MCF 10A (cell line): Measurements from ENCODE around the gene MINDY3. TPM values are rescaled to one million over a fixed set of nuclear protein-coding genes. Genes with fewer than 3 reads are reported as not detected.

ENCODE experiments used
- BruUV-seq: library from RNA; stranded (reverse); fragments of 400-500 nt; replicated peaks from 2 replicates; lab custom pipeline; 2021; lab: Mats Ljungman, UMichigan
- CTCF ChIA-PET: fragments of 300-600 bp; sonication (Branson Sonifier 250); formaldehyde crosslinking; extraction: SDS; loops from one replicate; lab custom pipeline; 2021; ENCODE audit warnings: antibody characterized with exemption, inconsistent platforms; lab: Yijun Ruan, JAX
- POLR2A ChIA-PET: fragments of 300-600, 350-650 bp; sonication (Branson Sonifier 250); formaldehyde crosslinking; extraction: SDS; loops from one replicate; lab custom pipeline; 2020; ENCODE audit warnings: antibody characterized with exemption, inconsistent platforms; lab: Yijun Ruan, JAX
- DNase-seq: peaks from one replicate; pipeline ENCODE4 v3.0.0-alpha.2; 2018; ENCODE audit not compliant: unreplicated experiment
- H3K27ac Mint-ChIP-seq: one replicate; pipeline ENCODE4 v1.8.0; 2022; ENCODE audit warnings: mild to moderate bottlenecking, low read depth, mixed read lengths; ENCODE audit not compliant: unreplicated experiment
- H3K27me3 Mint-ChIP-seq: one replicate; pipeline ENCODE4 v1.8.0; 2022; ENCODE audit warnings: mixed read lengths; ENCODE audit not compliant: insufficient read depth, unreplicated experiment
- H3K36me3 Mint-ChIP-seq: one replicate; pipeline ENCODE4 v1.8.0; 2022; ENCODE audit warnings: mild to moderate bottlenecking, moderate library complexity, mixed read lengths; ENCODE audit not compliant: insufficient read depth, unreplicated experiment
- H3K4me1 Mint-ChIP-seq: one replicate; pipeline ENCODE4 v1.8.0; 2022; ENCODE audit warnings: mixed read lengths; ENCODE audit not compliant: insufficient read depth, unreplicated experiment
- H3K4me3 Mint-ChIP-seq: one replicate; pipeline ENCODE4 v1.8.0; 2022; ENCODE audit warnings: mild to moderate bottlenecking, moderate library complexity, mixed read lengths; ENCODE audit not compliant: unreplicated experiment
- H3K9me3 Mint-ChIP-seq: one replicate; pipeline ENCODE4 v1.8.0; 2022; ENCODE audit warnings: mixed read lengths; ENCODE audit not compliant: unreplicated experiment
- CTCF ChIP-seq: fragments of 200-600 bp; IDR thresholded peaks from one replicate; pipeline ENCODE4 v1.8.0; 2022; ENCODE audit warnings: antibody characterized with exemption, mild to moderate bottlenecking; ENCODE audit not compliant: unreplicated experiment
- intact Hi-C: fragments of 100-400 bp; cut with micrococcal nuclease; formaldehyde crosslinking; loops from 2 replicates; pipeline ENCODE4 v1.14.1; 2022
- total RNA-seq: library from RNA; stranded (reverse); gene quantifications from 2 replicates; pipeline ENCODE4 v1.2.3, GENCODE V29; 2022

Gene MINDY3
- total RNA-seq, 1 experiment from 2014 or later: 28.8 TPM

- H3K36me3 Mint-ChIP-seq: peaks cover 23% of the 10 kb centered on the region
- no peaks in the 10 kb centered on the region for H3K9me3 Mint-ChIP-seq
- intact Hi-C loops: no loop called here
- H3K27me3 Mint-ChIP-seq: no peaks in the 10 kb centered on the region
- ChIA-PET CTCF (no interaction called here), POLR2A (no interaction called here)
- H3K4me1 Mint-ChIP-seq: no peaks in the 10 kb centered on the region
- H3K4me3 Mint-ChIP-seq: no peak overlapping the region
- DNase-seq: no peak
- no TSS peak for BruUV-seq
- no peak overlapping the region for H3K27ac Mint-ChIP-seq
- TF ChIP-seq CTCF: no peak
These were observed 45.7 kb downstream of the MINDY3 start for GRCh38 chr10:15814565-15814964.

GRCh38 chr10:15813415-15813814 is 46.9 kb downstream of the MINDY3 start:
- no peak for TF ChIP-seq CTCF
- DNase-seq: no peak
- ChIA-PET POLR2A (no interaction called here), CTCF (interaction anchor here (0.6 to 0.7 kb wide), 2 partner anchors 8 to 14 kb away, joined by 3 to 4 read pairs; no protein-coding TSS in a partner anchor)
- no peaks in the 10 kb centered on the region for H3K9me3 Mint-ChIP-seq
- no TSS peak for BruUV-seq
- H3K27me3 Mint-ChIP-seq: no peaks in the 10 kb centered on the region
- H3K27ac Mint-ChIP-seq: no peak overlapping the region
- H3K4me1 Mint-ChIP-seq: no peaks in the 10 kb centered on the region
- H3K36me3 Mint-ChIP-seq: peaks cover 21% of the 10 kb centered on the region
- intact Hi-C loops: no loop called here
- H3K4me3 Mint-ChIP-seq: no peak overlapping the region

- Mint-ChIP-seq H3K9me3 (no peaks in the 10 kb centered on the region), H3K4me1 (no peaks in the 10 kb centered on the region), H3K27me3 (no peaks in the 10 kb centered on the region), H3K4me3 (no peak overlapping the region), H3K27ac (no peak overlapping the region), H3K36me3 (peaks cover 35% of the 10 kb centered on the region)
- TF ChIP-seq CTCF: no peak
- no TSS peak for BruUV-seq
- POLR2A ChIA-PET: no interaction called here
- no peak for DNase-seq
- CTCF ChIA-PET: interaction anchor here (0.8 kb wide), 1 partner anchor 93 kb away, joined by 3 read pairs; no protein-coding TSS in a partner anchor
- intact Hi-C loops: no loop called here
These were observed 50.9 kb downstream of the MINDY3 start for GRCh38 chr10:15809450-15809849.

- TF ChIP-seq CTCF: no peak
- intact Hi-C loops: no loop called here
These were observed 52.0 kb downstream of the MINDY3 start for GRCh38 chr10:15808204-15808797.

More at GRCh38 chr10:15808204-15808797, 52.0 kb downstream of the MINDY3 start:
- no peaks in the 10 kb centered on the region for H3K27me3 Mint-ChIP-seq
- no peak for DNase-seq
- BruUV-seq: no TSS peak
- POLR2A ChIA-PET: no interaction called here
- peaks cover 35% of the 10 kb centered on the region for H3K36me3 Mint-ChIP-seq
- H3K4me3 Mint-ChIP-seq: no peak overlapping the region
- CTCF ChIA-PET: interaction anchor here (0.6 kb wide), 1 partner anchor 86 kb away, joined by 3 read pairs; no protein-coding TSS in a partner anchor
- no peak overlapping the region for H3K27ac Mint-ChIP-seq
- H3K9me3 Mint-ChIP-seq: no peaks in the 10 kb centered on the region
- no peaks in the 10 kb centered on the region for H3K4me1 Mint-ChIP-seq
